H1 (cell line): ENCODE measurements around the gene TATDN2. TPM values are rescaled to one million over a fixed set of nuclear protein-coding genes. Genes with fewer than 3 reads are reported as not detected.

ENCODE experiments used
- BACH1 ChIP-seq: IDR thresholded peaks from 2 replicates; pipeline ENCODE4 v1.6.1; 2012; ENCODE audit warnings: low read length, improper control_type of control experiment
- JUN ChIP-seq: IDR thresholded peaks from 2 replicates; pipeline ENCODE4 v1.6.1; 2011; ENCODE audit warnings: low read depth, mild to moderate bottlenecking, improper control_type of control experiment, low read length
- NRF1 ChIP-seq: IDR thresholded peaks from 2 replicates; pipeline ENCODE4 v1.6.1; 2011; ENCODE audit warnings: mild to moderate bottlenecking, low read depth, low read length, improper control_type of control experiment
- POU5F1 ChIP-seq: IDR thresholded peaks from 2 replicates; pipeline ENCODE4 v1.6.1; 2011; ENCODE audit warnings: low read depth, mild to moderate bottlenecking, low read length, moderate library complexity
- RAD21 ChIP-seq, 2 experiments: IDR thresholded peaks in 1 of 2; conservative IDR thresholded peaks in 1 of 2; 2 replicates each; pipeline ENCODE4 v1.6.1; 2011; ENCODE audit warnings: low read depth in 2 of 2, low read length in 2 of 2, improper control_type of control experiment in 1 of 2, inconsistent platforms in 1 of 2, mild to moderate bottlenecking in 1 of 2, moderate library complexity in 1 of 2
- RBBP5 ChIP-seq: IDR thresholded peaks from 2 replicates; pipeline ENCODE4 v1.7.1; 2012; ENCODE audit warnings: low read depth, mild to moderate bottlenecking, inconsistent platforms, low read length, moderate library complexity, borderline replicate concordance
- TAF1 ChIP-seq: IDR thresholded peaks from 2 replicates; pipeline ENCODE4 v1.6.1; 2011; ENCODE audit warnings: mild to moderate bottlenecking, low read depth, low read length
- polyA plus RNA-seq, 7 experiments: library from polyadenylated mRNA; depleted of rRNA in 3 of 7; stranded (reverse) in 5 of 7; unstranded in 2 of 7; fragments of >200 nt in 5 of 7; fragments of 200-250 nt in 2 of 7; gene quantifications; 1 replicate in 5 of 7; 2 replicates in 1 of 7; 4 replicates in 1 of 7; pipeline versions ENCODE4 v1.2.1 to v1.2.3, GENCODE V29; 2011 to 2013; ENCODE audit warnings: missing spikeins in 2 of 7, mixed read lengths in 2 of 7
- total RNA-seq: library from RNA; stranded (reverse); fragmentation: NEBNext Ultra II Directional; extraction: Animal tissue kit (Norgen Biotek cat#: 25700); gene quantifications from 2 replicates; pipeline ENCODE4 v1.2.1, GENCODE V29; 2021
- TF ChIP-seq, protein P1 (sequence below): IDR thresholded peaks from 2 replicates; pipeline ENCODE4 v1.6.1; 2012; ENCODE audit warnings: inconsistent platforms

TATDN2 gene
- total and polyA plus RNA-seq, 2 of the 8 experiments (the other 6 are each of a cell fraction or from before 2014, with no cell fraction given) = 12.1 to 34.8 TPM

DNA sequence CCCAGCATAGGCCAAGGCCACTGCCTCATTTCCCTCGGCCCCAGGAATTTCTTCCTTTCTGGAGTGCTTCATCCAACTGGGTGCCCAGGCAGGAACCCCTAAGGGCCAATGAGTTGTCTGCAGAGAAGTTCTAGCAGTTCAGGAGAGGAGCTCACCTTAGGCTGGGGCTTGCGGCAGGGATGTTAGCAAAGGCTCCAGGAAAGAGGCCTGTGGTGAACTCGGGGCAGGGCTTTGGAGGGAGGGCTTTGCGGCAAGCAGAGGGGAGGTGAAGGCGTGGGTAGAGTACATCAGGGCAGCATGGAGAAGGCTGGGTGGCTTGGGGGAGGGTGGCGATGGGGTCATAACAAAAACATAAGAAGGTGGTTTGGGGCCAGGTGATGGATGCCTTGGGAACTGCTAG is 43.4 kb downstream of the TATDN2 start (continued):
- TF ChIP-seq NRF1 = no peak
- no peak for TF ChIP-seq POU5F1
- TF ChIP-seq JUN = no peak
- no peak for TF ChIP-seq RBBP5
- no peak for TF ChIP-seq RAD21 (IDR thresholded peaks at IDR 0.05 in 1 of 2, conservative IDR thresholded peaks at IDR 0.05 in 1 of 2; ENCODE audit: low read depth in 2 of 2, low read length in 2 of 2)
- no peak for TF ChIP-seq TAF1
- TF ChIP-seq, protein P1, sequence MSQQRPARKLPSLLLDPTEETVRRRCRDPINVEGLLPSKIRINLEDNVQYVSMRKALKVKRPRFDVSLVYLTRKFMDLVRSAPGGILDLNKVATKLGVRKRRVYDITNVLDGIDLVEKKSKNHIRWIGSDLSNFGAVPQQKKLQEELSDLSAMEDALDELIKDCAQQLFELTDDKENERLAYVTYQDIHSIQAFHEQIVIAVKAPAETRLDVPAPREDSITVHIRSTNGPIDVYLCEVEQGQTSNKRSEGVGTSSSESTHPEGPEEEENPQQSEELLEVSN = no peak
- no peak for TF ChIP-seq BACH1
